Activated T-helper 17 cell treated with anti-CD3 and anti-CD28 coated beads, Interleukin-2, amount 50 U/mL, for 72 hours (primary cell): ENCODE results near the gene ASB18. TPM values are rescaled to one million over a fixed set of nuclear protein-coding genes. Genes with fewer than 3 reads are reported as not detected.

ENCODE experiments used
- ATAC-seq: fragments of 150-1000 bp; cut with Tn5 transposase; replicated peaks from 2 replicates; pipeline ENCODE4 v1.10.0; 2021; ENCODE audit warnings: mild to moderate bottlenecking, moderate library complexity
- H3K27ac Mint-ChIP-seq: one replicate; pipeline ENCODE4 v1.8.0; 2022; ENCODE audit warnings: mixed read lengths
- H3K27me3 Mint-ChIP-seq: one replicate; pipeline ENCODE4 v1.8.0; 2022; ENCODE audit warnings: mixed read lengths
- H3K36me3 Mint-ChIP-seq: one replicate; pipeline ENCODE4 v1.8.0; 2022; ENCODE audit warnings: low read depth, mild to moderate bottlenecking, mixed read lengths
- H3K4me1 Mint-ChIP-seq: one replicate; pipeline ENCODE4 v1.8.0; 2022; ENCODE audit warnings: mixed read lengths
- H3K4me3 Mint-ChIP-seq: one replicate; pipeline ENCODE4 v1.8.0; 2022; ENCODE audit warnings: mild to moderate bottlenecking, mixed read lengths
- H3K9me3 Mint-ChIP-seq: one replicate; pipeline ENCODE4 v1.8.0; 2022; ENCODE audit warnings: mixed read lengths
- total RNA-seq, 2 donors: library from RNA; stranded (reverse); gene quantifications; one replicate each; pipeline ENCODE4 v1.2.3, GENCODE V29; 2022

Gene ASB18
- total RNA-seq, 2 donors from 2014 or later, result not detected

- no peak overlapping the region for H3K4me3 Mint-ChIP-seq
- ATAC-seq, result no peak
- H3K4me1 Mint-ChIP-seq, result no peaks in the 10 kb centered on the region
- H3K27ac Mint-ChIP-seq, result no peak overlapping the region
- H3K9me3 Mint-ChIP-seq, result no peaks in the 10 kb centered on the region
- peaks cover 35% of the 10 kb centered on the region for H3K27me3 Mint-ChIP-seq
- H3K36me3 Mint-ChIP-seq, result no peaks in the 10 kb centered on the region
Measured at GRCh38 chr2:236215196-236215595, 49.0 kb downstream of the ASB18 start.

GRCh38 chr2:236214376-236214995 lies 49.7 kb downstream of the ASB18 start:
- H3K27ac Mint-ChIP-seq, result no peak overlapping the region
- no peaks in the 10 kb centered on the region for H3K36me3 Mint-ChIP-seq
- no peaks in the 10 kb centered on the region for H3K9me3 Mint-ChIP-seq
- H3K4me1 Mint-ChIP-seq, result no peaks in the 10 kb centered on the region
- peaks cover 39% of the 10 kb centered on the region for H3K27me3 Mint-ChIP-seq
- ATAC-seq, result no peak
- H3K4me3 Mint-ChIP-seq, result no peak overlapping the region

DNA sequence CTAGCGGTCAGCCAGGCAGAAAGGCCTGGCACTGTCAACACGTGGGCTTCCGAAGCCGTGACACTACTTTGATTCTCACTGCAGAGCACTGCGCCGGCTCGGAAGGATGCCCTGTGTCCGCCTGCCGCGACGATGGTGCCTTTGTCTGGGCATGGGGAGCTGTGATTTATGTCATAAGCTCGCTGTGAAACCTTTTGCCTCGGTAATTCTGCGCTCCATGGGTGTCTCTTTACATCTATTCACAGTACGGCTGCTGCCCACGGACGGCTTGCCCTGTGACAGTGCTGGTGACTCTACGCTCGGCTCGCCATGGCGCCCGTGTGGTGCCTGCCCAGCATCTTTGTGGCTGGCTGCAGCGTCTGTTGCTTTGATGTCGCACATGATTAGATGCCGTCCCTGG lies 52.9 kb downstream of the ASB18 start:
- no peak overlapping the region for H3K27ac Mint-ChIP-seq
- H3K9me3 Mint-ChIP-seq, result no peaks in the 10 kb centered on the region
- H3K4me1 Mint-ChIP-seq, result no peaks in the 10 kb centered on the region
- no peak for ATAC-seq
- H3K4me3 Mint-ChIP-seq, result no peak overlapping the region
- H3K27me3 Mint-ChIP-seq, result peaks cover 32% of the 10 kb centered on the region
- H3K36me3 Mint-ChIP-seq, result no peaks in the 10 kb centered on the region

DNA sequence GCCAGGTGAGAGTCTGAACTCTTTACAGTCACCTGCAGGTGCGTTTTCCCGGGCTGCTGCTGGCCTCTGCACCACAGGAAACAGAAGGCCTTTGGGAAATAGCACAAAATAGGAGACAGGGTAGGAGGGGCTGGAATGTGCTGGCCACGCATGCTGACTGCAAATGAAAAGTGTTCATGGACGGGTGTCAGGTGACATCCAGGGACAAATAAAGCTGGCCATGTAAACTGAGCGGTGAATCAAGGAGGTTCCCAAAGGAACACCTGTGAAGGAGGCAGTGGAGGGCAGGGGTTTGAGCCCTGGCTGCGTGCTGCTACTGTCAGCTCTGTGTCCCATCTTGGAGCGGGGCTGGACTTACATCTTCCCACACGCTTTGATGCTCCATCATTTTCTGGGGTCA lies 53.7 kb downstream of the ASB18 start:
- H3K4me3 Mint-ChIP-seq, result no peak overlapping the region
- no peaks in the 10 kb centered on the region for H3K4me1 Mint-ChIP-seq
- peaks cover 29% of the 10 kb centered on the region for H3K27me3 Mint-ChIP-seq
- H3K27ac Mint-ChIP-seq, result no peak overlapping the region
- H3K36me3 Mint-ChIP-seq, result no peaks in the 10 kb centered on the region
- no peak for ATAC-seq
- H3K9me3 Mint-ChIP-seq, result peaks cover 4% of the 10 kb centered on the region

GRCh38 chr2:236209996-236210395 lies 54.2 kb downstream of the ASB18 start:
- Mint-ChIP-seq H3K27me3 (peaks cover 27% of the 10 kb centered on the region), H3K4me3 (no peak overlapping the region), H3K4me1 (no peaks in the 10 kb centered on the region), H3K9me3 (peaks cover 4% of the 10 kb centered on the region), H3K27ac (no peak overlapping the region), H3K36me3 (no peaks in the 10 kb centered on the region)
- ATAC-seq, result no peak

GRCh38 chr2:236209535-236209934 lies 54.7 kb downstream of the ASB18 start:
- H3K27me3 Mint-ChIP-seq, result peaks cover 27% of the 10 kb centered on the region
- no peak for ATAC-seq
- peaks cover 4% of the 10 kb centered on the region for H3K9me3 Mint-ChIP-seq
- H3K27ac Mint-ChIP-seq, result no peak overlapping the region
- H3K36me3 Mint-ChIP-seq, result no peaks in the 10 kb centered on the region
- H3K4me1 Mint-ChIP-seq, result no peaks in the 10 kb centered on the region
- H3K4me3 Mint-ChIP-seq, result no peak overlapping the region

- no peaks in the 10 kb centered on the region for H3K4me1 Mint-ChIP-seq
- ATAC-seq, result no peak
- no peak overlapping the region for H3K4me3 Mint-ChIP-seq
- no peak overlapping the region for H3K27ac Mint-ChIP-seq
- H3K36me3 Mint-ChIP-seq, result no peaks in the 10 kb centered on the region
- peaks cover 23% of the 10 kb centered on the region for H3K27me3 Mint-ChIP-seq
- H3K9me3 Mint-ChIP-seq, result peaks cover 4% of the 10 kb centered on the region
Measured at GRCh38 chr2:236208019-236208926, 55.9 kb downstream of the ASB18 start.

GRCh38 chr2:236207472-236207871 lies 56.7 kb downstream of the ASB18 start:
- no peaks in the 10 kb centered on the region for H3K4me1 Mint-ChIP-seq
- no peak overlapping the region for H3K4me3 Mint-ChIP-seq
- H3K9me3 Mint-ChIP-seq, result peaks cover 4% of the 10 kb centered on the region
- no peaks in the 10 kb centered on the region for H3K36me3 Mint-ChIP-seq
- peaks cover 19% of the 10 kb centered on the region for H3K27me3 Mint-ChIP-seq
- no peak overlapping the region for H3K27ac Mint-ChIP-seq
- no peak for ATAC-seq

DNA sequence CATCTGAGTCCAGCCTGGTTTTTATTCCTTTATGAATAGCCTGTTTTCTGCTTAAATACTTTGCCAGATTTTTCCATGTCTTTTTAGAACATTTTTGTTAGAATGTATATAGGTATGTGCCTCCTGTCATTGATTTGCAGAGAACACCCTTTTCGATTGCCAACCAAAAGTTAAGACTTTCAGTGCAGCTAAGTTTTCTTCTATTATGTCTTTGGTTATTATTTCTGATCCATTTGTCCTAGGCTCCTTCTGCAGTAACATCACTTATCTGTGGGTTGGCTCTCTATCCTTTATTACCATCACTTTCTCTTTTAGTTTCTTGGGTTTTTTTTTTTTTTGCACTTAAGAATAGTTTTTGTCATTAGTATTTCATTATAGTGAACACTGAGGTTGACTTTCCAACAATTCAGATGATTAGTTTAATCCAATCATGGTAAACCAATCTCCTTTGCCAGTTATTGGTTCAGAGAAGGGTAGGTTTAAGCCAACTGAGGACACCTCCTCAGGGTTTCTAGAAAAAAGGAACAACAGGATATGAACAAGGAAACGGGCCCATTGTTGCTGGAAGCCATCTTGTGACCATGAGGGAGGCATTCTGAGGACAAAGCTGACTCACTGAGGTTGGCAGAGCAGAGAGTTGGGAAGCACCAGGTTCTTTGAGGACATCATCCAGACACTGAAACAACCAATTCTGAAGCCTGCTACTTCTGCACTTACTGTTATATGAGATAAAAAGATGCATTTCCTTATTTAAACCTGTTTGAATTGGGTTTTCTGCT lies 58.1 kb downstream of the ASB18 start:
- no peaks in the 10 kb centered on the region for H3K36me3 Mint-ChIP-seq
- H3K27me3 Mint-ChIP-seq, result peaks cover 16% of the 10 kb centered on the region
- no peak overlapping the region for H3K4me3 Mint-ChIP-seq
- H3K4me1 Mint-ChIP-seq, result no peaks in the 10 kb centered on the region
- H3K27ac Mint-ChIP-seq, result no peak overlapping the region
- H3K9me3 Mint-ChIP-seq, result peaks cover 4% of the 10 kb centered on the region
- no peak for ATAC-seq

GRCh38 chr2:236204953-236205352 lies 59.3 kb downstream of the ASB18 start:
- ATAC-seq, result no peak
- Mint-ChIP-seq H3K36me3 (no peaks in the 10 kb centered on the region), H3K27ac (no peak overlapping the region), H3K4me3 (no peak overlapping the region), H3K27me3 (peaks cover 14% of the 10 kb centered on the region), H3K9me3 (peaks cover 4% of the 10 kb centered on the region), H3K4me1 (no peaks in the 10 kb centered on the region)

DNA sequence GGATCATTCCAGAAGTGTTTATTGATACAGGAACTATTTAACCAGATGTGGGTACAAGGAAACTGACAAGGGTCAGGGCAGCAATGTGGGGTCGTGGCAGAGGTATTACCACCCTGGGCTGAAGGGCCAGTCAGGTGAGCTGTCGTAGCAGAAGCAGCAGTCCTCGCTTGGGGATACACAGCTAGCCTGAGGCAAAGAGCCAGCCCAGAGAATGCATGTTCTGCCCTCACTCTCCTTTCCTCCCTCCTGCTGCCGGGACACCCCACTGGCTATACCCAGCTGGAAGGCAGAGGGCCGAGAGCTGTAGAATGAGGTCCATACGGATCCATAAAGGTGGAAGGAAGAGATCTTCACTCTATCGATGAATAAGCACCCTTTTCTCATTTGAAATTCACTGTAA lies 63.8 kb downstream of the ASB18 start:
- Mint-ChIP-seq H3K27me3 (peaks cover 8% of the 10 kb centered on the region), H3K9me3 (no peaks in the 10 kb centered on the region), H3K36me3 (no peaks in the 10 kb centered on the region), H3K27ac (no peak overlapping the region), H3K4me3 (no peak overlapping the region), H3K4me1 (no peaks in the 10 kb centered on the region)
- ATAC-seq, result no peak

GRCh38 chr2:236196366-236196765 lies 67.8 kb downstream of the ASB18 start:
- no peaks in the 10 kb centered on the region for H3K9me3 Mint-ChIP-seq
- no peaks in the 10 kb centered on the region for H3K36me3 Mint-ChIP-seq
- ATAC-seq, result no peak
- H3K27me3 Mint-ChIP-seq, result peaks cover 13% of the 10 kb centered on the region
- no peak overlapping the region for H3K4me3 Mint-ChIP-seq
- no peaks in the 10 kb centered on the region for H3K4me1 Mint-ChIP-seq
- no peak overlapping the region for H3K27ac Mint-ChIP-seq

DNA sequence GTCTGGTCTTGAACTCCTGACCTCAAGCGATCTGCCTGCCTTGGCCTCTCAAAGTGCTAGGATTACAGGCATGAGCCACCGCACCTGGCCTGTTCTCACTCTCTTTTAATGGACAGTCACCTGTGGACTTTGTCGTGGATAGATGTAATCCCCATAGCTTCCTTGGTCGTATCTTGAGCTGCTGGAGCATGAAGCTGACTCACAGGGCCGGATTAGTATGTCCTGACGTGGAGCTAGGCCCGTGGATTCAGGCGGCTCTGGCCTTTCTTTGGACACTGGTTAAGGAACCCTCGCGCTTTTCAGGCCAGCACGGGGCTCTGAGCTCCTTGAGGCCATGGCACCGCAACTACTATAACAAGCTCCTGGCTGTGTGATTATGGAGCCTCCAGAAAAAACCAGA lies 68.5 kb downstream of the ASB18 start:
- H3K4me1 Mint-ChIP-seq, result no peaks in the 10 kb centered on the region
- H3K36me3 Mint-ChIP-seq, result no peaks in the 10 kb centered on the region
- no peak overlapping the region for H3K4me3 Mint-ChIP-seq
- ATAC-seq, result no peak
- no peak overlapping the region for H3K27ac Mint-ChIP-seq
- peaks cover 8% of the 10 kb centered on the region for H3K27me3 Mint-ChIP-seq
- no peaks in the 10 kb centered on the region for H3K9me3 Mint-ChIP-seq

GRCh38 chr2:236194786-236195185 lies 69.4 kb downstream of the ASB18 start:
- Mint-ChIP-seq H3K27ac (no peak overlapping the region), H3K4me3 (no peak overlapping the region), H3K9me3 (no peaks in the 10 kb centered on the region), H3K4me1 (no peaks in the 10 kb centered on the region), H3K36me3 (no peaks in the 10 kb centered on the region), H3K27me3 (peaks cover 8% of the 10 kb centered on the region)
- no peak for ATAC-seq

GRCh38 chr2:236193026-236193425 lies 71.2 kb downstream of the ASB18 start:
- H3K4me1 Mint-ChIP-seq, result no peaks in the 10 kb centered on the region
- no peaks in the 10 kb centered on the region for H3K36me3 Mint-ChIP-seq
- no peaks in the 10 kb centered on the region for H3K9me3 Mint-ChIP-seq
- H3K27me3 Mint-ChIP-seq, result peaks cover 4% of the 10 kb centered on the region
- no peak for ATAC-seq
- no peak overlapping the region for H3K27ac Mint-ChIP-seq
- no peak overlapping the region for H3K4me3 Mint-ChIP-seq
